ENCODE measurements around the gene CEP70.

CEP70 gene

GRCh38 chr3:138449490-138449889 lies 144.6 kb downstream of the CEP70 start:
- no peak for TF ChIP-seq CTCF (IDR thresholded peaks at IDR 0.05; ENCODE audit: extremely low read depth, insufficient read depth, missing control alignments)
- in situ Hi-C loops (cut with MboI; ENCODE audit: low pct_unique_long_range_greater_than_20kb, low sequenced_read_pairs, unreplicated experiment) = no loop called here
- no peak for DNase-seq (ENCODE audit: low spot score)

DNA sequence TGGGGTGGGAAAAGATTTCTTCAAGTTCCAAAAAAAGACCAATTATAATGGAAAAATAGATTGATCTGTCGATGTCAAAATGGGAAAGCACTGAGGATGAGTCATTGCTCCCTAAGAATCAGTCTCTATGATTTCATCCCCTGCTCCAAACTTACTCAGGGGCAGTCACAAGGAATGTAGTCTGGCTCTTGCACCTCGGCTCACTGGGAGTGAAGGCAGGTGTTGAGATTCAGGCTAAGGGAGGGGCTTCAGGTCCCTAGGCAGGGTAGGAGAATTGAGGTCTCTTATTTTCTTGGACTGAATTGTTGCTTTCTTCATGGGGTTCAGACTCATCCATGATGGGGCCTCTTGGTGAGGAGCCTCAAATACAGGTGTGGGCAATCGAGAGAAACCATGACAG lies 145.4 kb downstream of the CEP70 start:
- no peak for DNase-seq (ENCODE audit: low spot score)
- in situ Hi-C loops (cut with MboI; ENCODE audit: low pct_unique_long_range_greater_than_20kb, low sequenced_read_pairs, unreplicated experiment) = no loop called here
- TF ChIP-seq CTCF (IDR thresholded peaks at IDR 0.05; ENCODE audit: extremely low read depth, insufficient read depth, missing control alignments) = no peak

DNA sequence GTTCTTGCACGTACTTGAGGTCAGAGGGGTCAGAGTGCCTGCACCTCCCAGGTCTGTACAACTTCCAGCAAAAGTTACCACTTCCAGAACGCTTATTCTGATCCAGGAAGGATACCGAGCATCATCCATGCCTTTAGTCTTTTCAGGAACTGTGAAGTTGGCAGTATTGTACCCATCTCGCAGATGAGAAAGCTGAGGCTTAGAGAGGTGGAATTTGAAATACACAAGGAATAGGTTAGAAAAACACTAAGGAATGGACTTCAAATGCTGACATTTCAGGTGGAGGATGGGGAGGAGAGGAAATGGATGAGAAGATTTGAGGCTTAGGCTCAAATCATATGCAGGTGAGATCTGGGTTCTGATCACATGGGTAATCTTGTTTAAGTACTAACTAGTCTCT lies 148.4 kb downstream of the CEP70 start:
- in situ Hi-C loops (cut with MboI; ENCODE audit: low pct_unique_long_range_greater_than_20kb, low sequenced_read_pairs, unreplicated experiment) = no loop called here
- no peak for DNase-seq (ENCODE audit: low spot score)
- no peak for TF ChIP-seq CTCF (IDR thresholded peaks at IDR 0.05; ENCODE audit: extremely low read depth, insufficient read depth, missing control alignments)

GRCh38 chr3:138445236-138445635 lies 148.8 kb downstream of the CEP70 start:
- no peak for TF ChIP-seq CTCF (IDR thresholded peaks at IDR 0.05; ENCODE audit: extremely low read depth, insufficient read depth, missing control alignments)
- DNase-seq (ENCODE audit: low spot score) = no peak
- in situ Hi-C loops (cut with MboI; ENCODE audit: low pct_unique_long_range_greater_than_20kb, low sequenced_read_pairs, unreplicated experiment) = no loop called here

All from GM13977 (cell line).